Glutamatergic neuron (in vitro differentiated cells): ENCODE results near the gene TBX18. TPM values are rescaled to one million over a fixed set of nuclear protein-coding genes. Genes with fewer than 3 reads are reported as not detected.

Experiments
- DNase-seq: peaks from one replicate; pipeline ENCODE4 v3.0.0; 2022
- H3K27ac Mint-ChIP-seq: one replicate; pipeline ENCODE4 v1.8.0; 2020; ENCODE audit warnings: mild to moderate bottlenecking, mixed read lengths, inconsistent platforms; ENCODE audit not compliant: unreplicated experiment
- H3K27me3 Mint-ChIP-seq: one replicate; pipeline ENCODE4 v1.8.0; 2020; ENCODE audit warnings: mild to moderate bottlenecking, moderate library complexity, mixed read lengths, inconsistent platforms; ENCODE audit not compliant: unreplicated experiment
- H3K36me3 Mint-ChIP-seq: one replicate; pipeline ENCODE4 v1.8.0; 2020; ENCODE audit warnings: mild to moderate bottlenecking, mixed read lengths, inconsistent platforms; ENCODE audit not compliant: unreplicated experiment
- H3K4me1 Mint-ChIP-seq: one replicate; pipeline ENCODE4 v1.8.0; 2020; ENCODE audit warnings: mild to moderate bottlenecking, low read depth, mixed read lengths, inconsistent platforms; ENCODE audit not compliant: unreplicated experiment
- H3K4me3 Mint-ChIP-seq: one replicate; pipeline ENCODE4 v1.8.0; 2020; ENCODE audit warnings: mild to moderate bottlenecking, mixed read lengths, inconsistent platforms; ENCODE audit not compliant: unreplicated experiment
- H3K9me3 Mint-ChIP-seq: one replicate; pipeline ENCODE4 v1.8.0; 2020; ENCODE audit warnings: mild to moderate bottlenecking, moderate library complexity, mixed read lengths, inconsistent platforms; ENCODE audit not compliant: unreplicated experiment
- total RNA-seq: library from RNA; stranded (reverse); fragmentation: NEBNext Ultra II Directional; extraction: Animal tissue kit (Norgen Biotek cat#: 25700); gene quantifications from one replicate; pipeline ENCODE4 v1.2.1, GENCODE V29; 2021; ENCODE audit not compliant: unreplicated experiment
- TF ChIP-seq, protein P1 (sequence below): fragments of 200-600 bp; sonication (generic); IDR thresholded peaks from one replicate; pipeline ENCODE4 v1.5.0; 2021; ENCODE audit not compliant: partially characterized antibody, unreplicated experiment

Gene TBX18
- total RNA-seq, 1 donor from 2014 or later, result 5.1 TPM

- H3K4me1 Mint-ChIP-seq, result peaks cover 6% of the 10 kb centered on the region
- H3K27me3 Mint-ChIP-seq, result peaks cover 26% of the 10 kb centered on the region
- TF ChIP-seq, protein P1, sequence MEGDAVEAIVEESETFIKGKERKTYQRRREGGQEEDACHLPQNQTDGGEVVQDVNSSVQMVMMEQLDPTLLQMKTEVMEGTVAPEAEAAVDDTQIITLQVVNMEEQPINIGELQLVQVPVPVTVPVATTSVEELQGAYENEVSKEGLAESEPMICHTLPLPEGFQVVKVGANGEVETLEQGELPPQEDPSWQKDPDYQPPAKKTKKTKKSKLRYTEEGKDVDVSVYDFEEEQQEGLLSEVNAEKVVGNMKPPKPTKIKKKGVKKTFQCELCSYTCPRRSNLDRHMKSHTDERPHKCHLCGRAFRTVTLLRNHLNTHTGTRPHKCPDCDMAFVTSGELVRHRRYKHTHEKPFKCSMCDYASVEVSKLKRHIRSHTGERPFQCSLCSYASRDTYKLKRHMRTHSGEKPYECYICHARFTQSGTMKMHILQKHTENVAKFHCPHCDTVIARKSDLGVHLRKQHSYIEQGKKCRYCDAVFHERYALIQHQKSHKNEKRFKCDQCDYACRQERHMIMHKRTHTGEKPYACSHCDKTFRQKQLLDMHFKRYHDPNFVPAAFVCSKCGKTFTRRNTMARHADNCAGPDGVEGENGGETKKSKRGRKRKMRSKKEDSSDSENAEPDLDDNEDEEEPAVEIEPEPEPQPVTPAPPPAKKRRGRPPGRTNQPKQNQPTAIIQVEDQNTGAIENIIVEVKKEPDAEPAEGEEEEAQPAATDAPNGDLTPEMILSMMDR, result peak; percentile 76
- no peak overlapping the region for H3K27ac Mint-ChIP-seq
- no peaks in the 10 kb centered on the region for H3K36me3 Mint-ChIP-seq
- DNase-seq, result peak; percentile 71
- peak overlapping the region; percentile 85 for H3K4me3 Mint-ChIP-seq
- H3K9me3 Mint-ChIP-seq, result peaks cover 17% of the 10 kb centered on the region
Observed at GRCh38 chr6:84774157-84774984, 10.0 kb upstream of the TBX18 start.

- Mint-ChIP-seq H3K4me1 (peaks cover 11% of the 10 kb centered on the region), H3K27me3 (peaks cover 29% of the 10 kb centered on the region), H3K4me3 (peak overlapping the region; percentile 85), H3K36me3 (no peaks in the 10 kb centered on the region), H3K9me3 (peaks cover 15% of the 10 kb centered on the region), H3K27ac (no peak overlapping the region)
- DNase-seq, result peak; percentile 63
- TF ChIP-seq, protein P1, result no peak
Observed at GRCh38 chr6:84773431-84774156, 9.2 kb upstream of the TBX18 start.

DNA sequence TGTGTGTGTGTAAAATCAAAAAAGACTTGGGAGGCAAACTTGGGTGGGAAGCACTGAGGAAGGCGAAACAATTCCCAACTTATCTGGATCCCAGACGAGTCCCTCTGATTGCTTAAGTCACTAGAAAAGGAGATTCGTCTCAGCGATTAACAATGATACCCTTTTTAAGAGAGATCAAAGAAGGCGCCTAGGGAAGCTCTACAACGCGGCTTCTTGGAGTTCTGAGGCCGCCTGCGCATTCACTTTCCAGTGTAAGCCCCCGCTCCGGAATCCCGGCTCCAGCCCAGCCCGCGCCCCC is 8.7 kb upstream of the TBX18 start:
- DNase-seq, result no peak
- H3K27ac Mint-ChIP-seq, result no peak overlapping the region
- TF ChIP-seq, protein P1, result no peak
- H3K4me3 Mint-ChIP-seq, result peak overlapping the region; percentile 79
- peaks cover 33% of the 10 kb centered on the region for H3K27me3 Mint-ChIP-seq
- H3K9me3 Mint-ChIP-seq, result peaks cover 20% of the 10 kb centered on the region
- H3K4me1 Mint-ChIP-seq, result peaks cover 13% of the 10 kb centered on the region
- no peaks in the 10 kb centered on the region for H3K36me3 Mint-ChIP-seq

GRCh38 chr6:84772428-84773132 is 8.2 kb upstream of the TBX18 start:
- Mint-ChIP-seq H3K9me3 (peaks cover 20% of the 10 kb centered on the region), H3K27ac (peak overlapping the region; percentile 34), H3K4me1 (peaks cover 13% of the 10 kb centered on the region), H3K36me3 (no peaks in the 10 kb centered on the region), H3K27me3 (peaks cover 36% of the 10 kb centered on the region), H3K4me3 (peak overlapping the region; percentile 79)
- DNase-seq, result peak; percentile 27
- TF ChIP-seq, protein P1, result no peak
